Measurements from ENCODE around the gene GLT1D1.

DNA sequence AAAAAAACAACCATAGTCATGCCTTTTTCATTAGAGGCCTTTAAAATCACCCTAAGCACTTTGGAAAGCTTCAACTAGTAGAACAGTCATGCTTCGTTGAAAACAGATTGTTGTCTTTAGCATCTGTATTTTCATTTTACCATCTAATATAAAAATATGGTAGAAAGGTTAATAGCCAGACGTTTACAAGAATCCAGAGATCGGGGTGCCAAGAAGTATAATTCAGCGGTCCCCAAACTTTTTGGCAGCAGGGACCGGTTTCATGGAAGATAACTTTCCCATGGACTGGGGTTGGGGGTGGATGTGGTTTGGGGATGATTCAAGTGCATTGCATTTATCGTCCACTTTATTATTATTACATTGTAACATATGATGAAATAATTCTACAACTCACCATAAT lies 138.4 kb downstream of the GLT1D1 start:
- TF ChIP-seq POLR2A (IDR thresholded peaks at IDR 0.05) (no peak), POLR2AphosphoS5 (IDR thresholded peaks at IDR 0.05) (no peak)
- TF ChIP-seq, protein P1, sequence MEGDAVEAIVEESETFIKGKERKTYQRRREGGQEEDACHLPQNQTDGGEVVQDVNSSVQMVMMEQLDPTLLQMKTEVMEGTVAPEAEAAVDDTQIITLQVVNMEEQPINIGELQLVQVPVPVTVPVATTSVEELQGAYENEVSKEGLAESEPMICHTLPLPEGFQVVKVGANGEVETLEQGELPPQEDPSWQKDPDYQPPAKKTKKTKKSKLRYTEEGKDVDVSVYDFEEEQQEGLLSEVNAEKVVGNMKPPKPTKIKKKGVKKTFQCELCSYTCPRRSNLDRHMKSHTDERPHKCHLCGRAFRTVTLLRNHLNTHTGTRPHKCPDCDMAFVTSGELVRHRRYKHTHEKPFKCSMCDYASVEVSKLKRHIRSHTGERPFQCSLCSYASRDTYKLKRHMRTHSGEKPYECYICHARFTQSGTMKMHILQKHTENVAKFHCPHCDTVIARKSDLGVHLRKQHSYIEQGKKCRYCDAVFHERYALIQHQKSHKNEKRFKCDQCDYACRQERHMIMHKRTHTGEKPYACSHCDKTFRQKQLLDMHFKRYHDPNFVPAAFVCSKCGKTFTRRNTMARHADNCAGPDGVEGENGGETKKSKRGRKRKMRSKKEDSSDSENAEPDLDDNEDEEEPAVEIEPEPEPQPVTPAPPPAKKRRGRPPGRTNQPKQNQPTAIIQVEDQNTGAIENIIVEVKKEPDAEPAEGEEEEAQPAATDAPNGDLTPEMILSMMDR (IDR thresholded peaks at IDR 0.05), result no peak
